Peyer's patch (tissue), 4 donors: ENCODE results near the gene MAGI2. TPM values are rescaled to one million over a fixed set of nuclear protein-coding genes. Genes with fewer than 3 reads are reported as not detected.
"Not testable (repeated sequence)": the region's sequence is repeated elsewhere in the genome, so short reads cannot be mapped to it uniquely, and the experiment has no call there.

Experiments used
- DNase-seq, 3 donors: peaks; one replicate each; pipeline ENCODE4 v3.0.0-alpha.2; 2017 to 2019
- H3K27ac ChIP-seq, 4 donors: fragments of 200-600 bp; sonication (generic); one replicate each; pipeline ENCODE4 v1.5.1; 2016 to 2019
- H3K27me3 ChIP-seq, 2 donors: fragments of 200-600 bp; sonication (generic); one replicate each; pipeline ENCODE4 v1.5.1; 2019
- H3K36me3 ChIP-seq, 3 donors: fragments of 200-600 bp; sonication (generic); one replicate each; pipeline ENCODE4 v1.5.1; 2016 to 2019
- H3K4me1 ChIP-seq, 4 donors: fragments of 200-600 bp; sonication (generic); one replicate each; pipeline ENCODE4 v1.5.1; 2016 to 2019
- H3K4me3 ChIP-seq, 4 donors: fragments of 200-600 bp; sonication (generic); 1 replicate in 3 of 4; 2 replicates in 1 of 4; pipeline ENCODE4 v1.5.1; 2016 to 2019; ENCODE audit warnings: mild to moderate bottlenecking in 1 of 4
- H3K9me3 ChIP-seq, 4 donors: fragments of 200-600 bp; sonication (generic); one replicate each; pipeline ENCODE4 v1.5.1; 2016 to 2019; ENCODE audit warnings: mild to moderate bottlenecking in 1 of 4
- POLR2A ChIP-seq, 2 donors: fragments of 450-650 bp; IDR thresholded peaks; one replicate each; pipeline ENCODE4 v1.5.1; 2017; ENCODE audit warnings: antibody characterized with exemption in 2 of 2, mild to moderate bottlenecking in 2 of 2, moderate library complexity in 2 of 2
- total RNA-seq, 4 donors: library from RNA; depleted of rRNA; stranded (reverse); fragments of >200 nt; gene quantifications; one replicate each; pipeline ENCODE4 v1.1.0, GENCODE V29; 2016
- TF ChIP-seq, protein P1 (sequence below), 6 experiments: fragments of 450-650 bp in 4 of 6; fragments of 200-600 bp in 2 of 6; sonication (generic) in 1 of 6; IDR thresholded peaks; one replicate each; pipeline ENCODE4 v1.5.1; 2017 to 2019; ENCODE audit warnings: antibody characterized with exemption in 6 of 6, mild to moderate bottlenecking in 3 of 6, moderate library complexity in 1 of 6

MAGI2 gene
- total RNA-seq, 4 donors from 2014 or later: 1.6 to 12.4 (median 2.8) TPM

DNA sequence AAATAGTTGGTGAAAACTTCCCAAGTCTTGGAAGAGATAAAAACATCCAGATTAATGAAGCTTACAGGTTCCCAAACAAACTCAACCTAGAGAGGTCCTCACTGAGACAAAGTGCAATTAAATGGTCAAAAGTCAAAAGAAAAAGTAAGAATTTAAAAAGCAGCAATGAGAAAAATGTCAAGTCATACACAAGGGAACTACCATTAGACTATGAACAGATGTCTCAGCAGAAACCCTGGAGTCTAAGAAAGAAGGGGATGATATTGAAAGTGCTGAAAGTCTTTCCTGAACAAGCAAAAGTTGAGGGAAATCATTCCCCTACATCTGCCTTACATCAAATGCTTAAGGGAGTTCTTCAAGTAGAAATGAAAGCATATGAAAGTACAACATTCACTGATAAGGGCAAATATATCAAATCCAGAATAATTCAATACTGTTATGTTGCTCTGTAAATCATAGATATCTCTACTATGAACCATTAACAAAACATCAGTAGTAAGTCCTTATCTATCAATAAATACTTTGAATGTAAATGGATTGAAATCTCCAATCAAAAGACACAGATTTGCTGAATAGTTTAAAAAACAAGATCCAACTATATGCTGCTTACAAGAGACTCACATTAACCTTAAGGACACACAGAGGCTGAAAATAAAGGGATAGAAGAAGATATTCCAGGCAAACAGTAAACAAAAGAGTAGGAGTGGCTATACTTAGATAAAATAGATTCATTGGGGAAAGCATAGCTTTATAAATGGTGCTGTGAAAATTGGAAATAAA is 1205.4 kb downstream of the MAGI2 start:
- Histone ChIP-seq H3K9me3 (no peaks in the 10 kb centered on the region), H3K4me3 (no peak overlapping the region), H3K27ac (no peak overlapping the region), H3K27me3 (no peaks in the 10 kb centered on the region), H3K36me3 (no peaks in the 10 kb centered on the region), H3K4me1 (no peaks in the 10 kb centered on the region)
- TF ChIP-seq POLR2A (IDR thresholded peaks at IDR 0.05): no peak
- TF ChIP-seq, protein P1, sequence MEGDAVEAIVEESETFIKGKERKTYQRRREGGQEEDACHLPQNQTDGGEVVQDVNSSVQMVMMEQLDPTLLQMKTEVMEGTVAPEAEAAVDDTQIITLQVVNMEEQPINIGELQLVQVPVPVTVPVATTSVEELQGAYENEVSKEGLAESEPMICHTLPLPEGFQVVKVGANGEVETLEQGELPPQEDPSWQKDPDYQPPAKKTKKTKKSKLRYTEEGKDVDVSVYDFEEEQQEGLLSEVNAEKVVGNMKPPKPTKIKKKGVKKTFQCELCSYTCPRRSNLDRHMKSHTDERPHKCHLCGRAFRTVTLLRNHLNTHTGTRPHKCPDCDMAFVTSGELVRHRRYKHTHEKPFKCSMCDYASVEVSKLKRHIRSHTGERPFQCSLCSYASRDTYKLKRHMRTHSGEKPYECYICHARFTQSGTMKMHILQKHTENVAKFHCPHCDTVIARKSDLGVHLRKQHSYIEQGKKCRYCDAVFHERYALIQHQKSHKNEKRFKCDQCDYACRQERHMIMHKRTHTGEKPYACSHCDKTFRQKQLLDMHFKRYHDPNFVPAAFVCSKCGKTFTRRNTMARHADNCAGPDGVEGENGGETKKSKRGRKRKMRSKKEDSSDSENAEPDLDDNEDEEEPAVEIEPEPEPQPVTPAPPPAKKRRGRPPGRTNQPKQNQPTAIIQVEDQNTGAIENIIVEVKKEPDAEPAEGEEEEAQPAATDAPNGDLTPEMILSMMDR (IDR thresholded peaks at IDR 0.05): no peak
- DNase-seq: no peak

DNA sequence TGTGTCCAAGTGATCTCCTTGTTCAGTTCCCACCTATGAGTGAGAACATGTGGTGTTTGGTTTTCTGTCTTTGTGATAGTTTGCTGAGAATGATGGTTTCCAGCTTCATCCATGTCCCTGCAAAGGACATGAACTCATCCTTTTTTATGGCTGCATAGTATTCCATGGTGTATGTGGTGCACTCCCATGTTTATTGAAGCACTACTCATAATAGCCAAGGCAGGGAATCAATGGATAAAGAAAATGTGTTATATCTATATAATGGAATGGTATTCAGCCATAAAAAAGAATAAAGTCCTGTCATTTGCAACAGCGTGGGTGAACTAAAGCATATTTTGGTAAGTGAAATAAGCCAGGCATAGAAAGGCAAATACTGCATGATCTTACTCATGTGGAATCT is 1213.3 kb downstream of the MAGI2 start:
- H3K4me3 ChIP-seq, H3K4me1 ChIP-seq, H3K36me3 ChIP-seq, H3K9me3 ChIP-seq, DNase-seq, H3K27ac ChIP-seq, H3K27me3 ChIP-seq: not testable (repeated sequence)

DNA sequence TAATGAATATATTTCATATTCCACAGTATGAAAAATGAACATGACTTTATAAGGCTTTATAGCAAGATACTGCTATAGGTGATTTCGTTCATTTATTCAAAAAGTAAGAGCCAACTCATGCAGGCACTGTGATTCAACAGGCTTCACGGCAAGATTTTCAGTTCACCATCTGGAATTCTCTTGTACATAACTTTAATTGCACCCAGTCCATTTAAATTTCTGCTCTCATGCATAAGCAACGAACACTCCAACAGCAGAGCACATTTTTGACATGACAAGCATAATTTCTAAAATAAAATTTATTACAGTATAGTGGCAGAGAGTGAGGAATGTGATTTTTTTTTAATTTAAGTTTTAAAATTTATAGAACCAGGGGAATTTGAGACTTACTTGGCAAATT is 1218.8 kb downstream of the MAGI2 start:
- H3K9me3 ChIP-seq: no peaks in the 10 kb centered on the region
- no peaks in the 10 kb centered on the region for H3K27me3 ChIP-seq
- no peaks in the 10 kb centered on the region for H3K4me1 ChIP-seq
- DNase-seq: no peak
- H3K36me3 ChIP-seq: no peaks in the 10 kb centered on the region
- no peak overlapping the region for H3K4me3 ChIP-seq
- TF ChIP-seq, protein P1 (IDR thresholded peaks at IDR 0.05): no peak
- no peak for TF ChIP-seq POLR2A (IDR thresholded peaks at IDR 0.05)
- no peak overlapping the region for H3K27ac ChIP-seq

DNA sequence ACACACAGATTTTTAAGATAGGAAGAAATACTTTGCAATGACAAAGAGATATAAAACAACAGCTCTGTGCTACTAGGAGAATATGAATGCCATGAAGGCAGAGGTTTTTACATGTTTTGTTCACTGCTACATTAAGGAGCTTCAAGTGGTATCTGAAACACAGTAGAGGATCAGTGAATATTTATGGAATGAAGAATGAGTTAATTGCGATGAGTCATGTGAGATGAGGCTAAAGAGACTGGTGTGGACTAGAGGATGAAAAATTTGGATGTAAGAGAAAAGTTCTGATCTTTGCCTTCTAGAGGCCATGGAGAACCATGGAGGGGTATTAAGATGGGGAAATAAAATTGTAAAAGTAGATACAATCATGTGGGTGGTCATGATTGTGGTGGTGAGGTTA is 1220.7 kb downstream of the MAGI2 start:
- no peaks in the 10 kb centered on the region for H3K36me3 ChIP-seq
- no peaks in the 10 kb centered on the region for H3K9me3 ChIP-seq
- no peak overlapping the region for H3K4me3 ChIP-seq
- no peaks in the 10 kb centered on the region for H3K4me1 ChIP-seq
- H3K27me3 ChIP-seq: no peaks in the 10 kb centered on the region
- no peak overlapping the region for H3K27ac ChIP-seq
- DNase-seq: no peak
- TF ChIP-seq POLR2A (IDR thresholded peaks at IDR 0.05): no peak
- TF ChIP-seq, protein P1 (IDR thresholded peaks at IDR 0.05): no peak

DNA sequence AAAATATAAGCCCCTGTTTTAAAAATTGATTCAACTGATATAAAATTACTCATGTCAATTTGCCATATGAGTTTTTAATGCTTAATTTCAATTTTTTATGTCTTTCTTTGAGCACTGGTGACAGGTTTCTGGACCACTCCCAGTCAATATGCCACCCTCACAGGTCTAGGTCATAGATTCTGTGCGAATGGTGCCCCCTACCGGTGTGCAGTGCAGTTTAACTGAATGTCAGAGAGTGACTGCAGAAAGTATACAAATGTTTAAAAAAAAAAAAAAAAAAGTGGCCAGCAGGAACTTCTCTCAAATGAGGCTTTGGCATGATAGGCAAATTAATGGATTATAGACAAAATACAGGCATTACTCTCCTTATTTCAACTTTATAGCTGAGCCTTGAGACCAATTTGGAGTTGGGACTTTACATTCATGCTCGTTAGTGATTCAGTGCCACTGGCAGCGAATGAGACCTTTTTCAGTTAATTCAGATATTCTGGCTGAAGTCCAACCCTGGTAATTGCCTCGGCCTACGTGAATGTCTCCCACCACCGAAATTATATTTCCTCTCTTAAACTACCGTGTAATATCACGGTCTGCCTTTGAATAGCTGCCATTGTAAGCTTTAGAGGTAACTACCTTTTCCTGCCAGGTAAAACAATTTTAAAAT is 1227.3 kb downstream of the MAGI2 start:
- TF ChIP-seq POLR2A (IDR thresholded peaks at IDR 0.05): no peak
- TF ChIP-seq, protein P1 (IDR thresholded peaks at IDR 0.05): peak in 4 of 6 experiments; percentile 13 to 41 (median 30)
- Histone ChIP-seq H3K4me3 (no peak overlapping the region), H3K4me1 (no peaks in the 10 kb centered on the region), H3K9me3 (no peaks in the 10 kb centered on the region), H3K36me3 (no peaks in the 10 kb centered on the region), H3K27me3 (no peaks in the 10 kb centered on the region), H3K27ac (no peak overlapping the region)
- DNase-seq: no peak

DNA sequence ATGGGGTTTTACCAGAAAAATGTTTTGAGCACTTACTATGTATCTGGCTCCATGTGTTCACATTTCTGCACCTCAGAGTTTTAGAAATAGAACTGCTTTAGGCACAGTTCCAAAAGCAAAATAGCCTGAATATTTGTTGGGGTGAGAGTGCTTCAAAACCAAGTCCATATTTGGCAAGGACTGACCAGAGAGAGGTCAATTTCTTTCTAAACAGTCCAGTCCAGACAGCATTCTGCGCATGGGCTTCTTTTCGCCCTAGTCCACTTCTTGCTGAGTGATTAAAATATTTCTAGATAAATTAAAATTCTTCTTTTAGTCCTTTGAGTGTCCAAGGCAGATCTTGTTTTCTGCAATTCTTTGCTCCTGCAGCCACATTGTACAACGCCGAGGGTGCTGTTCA is 1227.9 kb downstream of the MAGI2 start:
- Histone ChIP-seq H3K4me1 (no peaks in the 10 kb centered on the region), H3K27me3 (no peaks in the 10 kb centered on the region), H3K4me3 (no peak overlapping the region), H3K27ac (no peak overlapping the region), H3K9me3 (no peaks in the 10 kb centered on the region), H3K36me3 (no peaks in the 10 kb centered on the region)
- TF ChIP-seq POLR2A (IDR thresholded peaks at IDR 0.05): no peak
- TF ChIP-seq, protein P1 (IDR thresholded peaks at IDR 0.05): no peak
- no peak for DNase-seq
